ENCODE results near the gene PROSER2.

The PROSER2 gene

GRCh38 chr10:11913079-11913641 is 90.0 kb downstream of the PROSER2 start:
- DNase-seq: no peak

- no peak for DNase-seq
Measured at GRCh38 chr10:11918384-11918783, 95.2 kb downstream of the PROSER2 start.

GRCh38 chr10:11919271-11919670 is 96.1 kb downstream of the PROSER2 start:
- DNase-seq: no peak
